HG03066 (cell line): ENCODE results near the gene SKIDA1.

Experiments used
- ATAC-seq: cut with Tn5 transposase; IDR thresholded peaks from one replicate; pipeline ENCODE4 v1.9.1; 2021; ENCODE audit warnings: low read depth; ENCODE audit not compliant: unreplicated experiment

SKIDA1 gene

GRCh38 chr10:21529032-21529910 lies 3.8 kb upstream of the SKIDA1 start:
- ATAC-seq, result no peak

- no peak for ATAC-seq
These were observed 3.0 kb upstream of the SKIDA1 start for GRCh38 chr10:21528236-21529031.

- ATAC-seq, result no peak
These were observed 2.2 kb upstream of the SKIDA1 start for GRCh38 chr10:21527598-21528235.

- ATAC-seq, result no peak
These were observed 1.5 kb upstream of the SKIDA1 start for GRCh38 chr10:21526860-21527597.

- peak; percentile 35 for ATAC-seq
These were observed 842 bp upstream of the SKIDA1 start for GRCh38 chr10:21526188-21526859.

- no peak for ATAC-seq
These were observed 736 bp downstream of the SKIDA1 start for GRCh38 chr10:21524526-21525366.

GRCh38 chr10:21524131-21524525 lies 1.4 kb downstream of the SKIDA1 start:
- no peak for ATAC-seq

GRCh38 chr10:21523557-21524008 lies 1.9 kb downstream of the SKIDA1 start:
- no peak for ATAC-seq

- no peak for ATAC-seq
These were observed 2.7 kb downstream of the SKIDA1 start for GRCh38 chr10:21522631-21523406.

- ATAC-seq, result no peak
These were observed 3.5 kb downstream of the SKIDA1 start for GRCh38 chr10:21521751-21522533.

GRCh38 chr10:21520949-21521348 lies 4.5 kb downstream of the SKIDA1 start:
- no peak for ATAC-seq

GRCh38 chr10:21520509-21520908 lies 5.0 kb downstream of the SKIDA1 start:
- no peak for ATAC-seq

- no peak for ATAC-seq
These were observed 5.5 kb downstream of the SKIDA1 start for GRCh38 chr10:21519941-21520436.

- ATAC-seq, result no peak
These were observed 6.0 kb downstream of the SKIDA1 start for GRCh38 chr10:21519397-21519933.

- no peak for ATAC-seq
These were observed 6.7 kb downstream of the SKIDA1 start for GRCh38 chr10:21518641-21519396.

- no peak for ATAC-seq
These were observed 7.3 kb downstream of the SKIDA1 start for GRCh38 chr10:21518149-21518640.
